H1 (cell line): ENCODE data around the gene TOR1AIP1. TPM values are rescaled to one million over a fixed set of nuclear protein-coding genes. Genes with fewer than 3 reads are reported as not detected.
A peak's percentile ranks its signal among the peaks of the same experiment; 100 is the strongest.

Experiments used
- CTCF ChIA-PET: fragments of 300-600 bp; sonication (Branson Sonifier 250); formaldehyde crosslinking; loops from one replicate; lab custom pipeline; 2021; ENCODE audit not compliant: partially characterized antibody; lab: Charles Lee
- POLR2A ChIA-PET: fragments of 300-600 bp; sonication (Branson Sonifier 250); formaldehyde crosslinking; loops from one replicate; lab custom pipeline; 2021; ENCODE audit warnings: inconsistent platforms; ENCODE audit not compliant: partially characterized antibody; lab: Charles Lee
- DNase-seq, 2 experiments: peaks; one replicate each; pipeline versions ENCODE4 v3.0.0 to v3.0.0-alpha.2; 2010 to 2022; ENCODE audit warnings: low spot score in 2 of 2, low read depth in 1 of 2, mixed read lengths in 1 of 2
- FAIRE-seq: peaks from 2 replicates; lab custom pipeline; 2011; peaks lifted over from hg19 to GRCh38; lab: Jason Lieb, UNC
- H2AFZ ChIP-seq: 2 replicates; pipeline ENCODE4 v1.8.1; 2012; ENCODE audit warnings: low read length, inconsistent platforms
- H2AK5ac ChIP-seq: 2 replicates; pipeline ENCODE4 v1.6.1; 2013; ENCODE audit warnings: low read depth, low read length
- H2BK120ac ChIP-seq: replicated peaks from 2 replicates; pipeline ENCODE3; 2013; ENCODE audit warnings: low read depth, low read length, inconsistent platforms
- H2BK12ac ChIP-seq: 2 replicates; pipeline ENCODE4 v1.6.1; 2013; ENCODE audit warnings: low read depth, low read length
- H2BK15ac ChIP-seq: 2 replicates; pipeline ENCODE4 v1.6.1; 2013; ENCODE audit warnings: low read length
- H2BK20ac ChIP-seq: 2 replicates; pipeline ENCODE4 v1.6.1; 2013; ENCODE audit warnings: low read length
- H2BK5ac ChIP-seq: 2 replicates; pipeline ENCODE4 v1.6.1; 2013; ENCODE audit warnings: low read depth, low read length
- H3K14ac ChIP-seq: 2 replicates; pipeline ENCODE4 v1.6.1; 2013; ENCODE audit warnings: inconsistent platforms; ENCODE audit not compliant: insufficient read length
- H3K18ac ChIP-seq: 2 replicates; pipeline ENCODE4 v1.6.1; 2013; ENCODE audit warnings: low read length; ENCODE audit errors: extremely low read depth
- H3K23ac ChIP-seq: 2 replicates; pipeline ENCODE4 v1.6.1; 2013; ENCODE audit warnings: inconsistent platforms; ENCODE audit not compliant: insufficient read length
- H3K23me2 ChIP-seq: 2 replicates; pipeline ENCODE4 v1.6.1; 2013; ENCODE audit warnings: low read depth, low read length
- H3K27ac ChIP-seq: 2 replicates; pipeline ENCODE4 v1.6.1; 2011; ENCODE audit warnings: low read depth, low read length, inconsistent platforms
- H3K27me3 ChIP-seq, 4 experiments: replicated peaks in 1 of 4; 1 replicate in 1 of 4; 2 replicates in 3 of 4; pipeline versions ENCODE4 v1.6.1 to v1.8.1; 2011 to 2013; ENCODE audit warnings: low read length in 3 of 4, mild to moderate bottlenecking in 3 of 4, inconsistent platforms in 2 of 4, mixed read lengths in 2 of 4, moderate library complexity in 1 of 4; ENCODE audit not compliant: control insufficient read depth in 3 of 4, insufficient read depth in 3 of 4; ENCODE audit errors: extremely low read depth in 1 of 4
- H3K36me3 ChIP-seq, 4 experiments: 2 replicates each; pipeline versions ENCODE4 v1.6.1 to v1.8.1; 2011 to 2013; ENCODE audit warnings: mild to moderate bottlenecking in 4 of 4, low read length in 3 of 4, moderate library complexity in 2 of 4, control low read depth in 1 of 4, inconsistent platforms in 1 of 4; ENCODE audit not compliant: insufficient read depth in 4 of 4, control insufficient read depth in 2 of 4
- H3K4ac ChIP-seq: replicated peaks from 2 replicates; pipeline ENCODE3; 2013; ENCODE audit warnings: low read length, low read depth, mixed read lengths, inconsistent platforms; ENCODE audit not compliant: insufficient read length
- H3K4me1 ChIP-seq, 4 experiments: replicated peaks in 1 of 4; 1 replicate in 1 of 4; 2 replicates in 3 of 4; pipeline versions ENCODE4 v1.6.1 to v1.8.1; 2011 to 2013; ENCODE audit warnings: low read length in 3 of 4, inconsistent platforms in 2 of 4, mixed read lengths in 1 of 4; ENCODE audit not compliant: insufficient read depth in 4 of 4, control insufficient read depth in 3 of 4
- H3K4me2 ChIP-seq, 2 experiments: 2 replicates each; pipeline versions ENCODE4 v1.6.1 to v1.8.1; 2011 to 2013; ENCODE audit warnings: low read depth in 2 of 2, low read length in 2 of 2, control low read depth in 1 of 2, inconsistent platforms in 1 of 2, mild to moderate bottlenecking in 1 of 2; ENCODE audit not compliant: insufficient read depth in 1 of 2
- H3K4me3 ChIP-seq, 4 experiments: fragments of 200-600, 300-600 bp in 1 of 4; sonication (generic), shearing (Covaris generic), sonication (Bioruptor Twin) in 1 of 4; 2 replicates each; pipeline versions ENCODE4 v1.5.1 to v1.8.1; 2011 to 2016; ENCODE audit warnings: low read length in 4 of 4, low read depth in 3 of 4, control low read depth in 2 of 4, inconsistent platforms in 2 of 4, mild to moderate bottlenecking in 2 of 4, mixed read lengths in 1 of 4, moderate library complexity in 1 of 4; ENCODE audit not compliant: insufficient read depth in 2 of 4; ENCODE audit errors: extremely low read depth in 1 of 4
- H3K56ac ChIP-seq: replicated peaks from 2 replicates; pipeline ENCODE3; 2013; ENCODE audit warnings: low read depth, mild to moderate bottlenecking, mixed read lengths, low read length, inconsistent platforms; ENCODE audit not compliant: insufficient read length
- H3K79me1 ChIP-seq: 2 replicates; pipeline ENCODE4 v1.6.1; 2013; ENCODE audit warnings: low read depth, low read length, control low read depth
- H3K79me2 ChIP-seq, 2 experiments: 2 replicates each; pipeline versions ENCODE4 v1.6.1 to v1.8.1; 2012 to 2013; ENCODE audit warnings: low read length in 2 of 2, mild to moderate bottlenecking in 2 of 2, inconsistent platforms in 1 of 2; ENCODE audit not compliant: insufficient read depth in 2 of 2, control insufficient read depth in 1 of 2
- H3K9ac ChIP-seq, 4 experiments: replicated peaks in 1 of 4; 1 replicate in 1 of 4; 2 replicates in 3 of 4; pipeline versions ENCODE4 v1.6.1 to v1.8.1; 2011 to 2013; ENCODE audit warnings: low read depth in 3 of 4, low read length in 3 of 4, control low read depth in 2 of 4, mild to moderate bottlenecking in 2 of 4, moderate library complexity in 2 of 4, inconsistent platforms in 1 of 4; ENCODE audit errors: extremely low read depth in 1 of 4
- H3K9me3 ChIP-seq, 2 experiments: 2 replicates each; pipeline versions ENCODE4 v1.6.1 to v1.8.1; 2012 to 2013; ENCODE audit warnings: mild to moderate bottlenecking in 2 of 2, moderate library complexity in 2 of 2, control low read depth in 1 of 2, inconsistent platforms in 1 of 2, low read depth in 1 of 2, low read length in 1 of 2, mixed read lengths in 1 of 2; ENCODE audit not compliant: insufficient read depth in 2 of 2
- H4K20me1 ChIP-seq, 2 experiments: replicated peaks in 1 of 2; 2 replicates each; pipeline versions ENCODE3 to v1.8.1; 2011 to 2013; ENCODE audit warnings: inconsistent platforms in 2 of 2, low read length in 2 of 2, mild to moderate bottlenecking in 1 of 2; ENCODE audit not compliant: insufficient read depth in 2 of 2, control insufficient read depth in 1 of 2
- H4K5ac ChIP-seq: 2 replicates; pipeline ENCODE4 v1.6.1; 2013; ENCODE audit warnings: low read length, low read depth, mixed read lengths, inconsistent platforms; ENCODE audit not compliant: insufficient read length
- H4K8ac ChIP-seq: 2 replicates; pipeline ENCODE4 v1.8.0; 2013; ENCODE audit warnings: mild to moderate bottlenecking, moderate library complexity, low read length, inconsistent platforms; ENCODE audit not compliant: insufficient read depth; ENCODE audit errors: extremely low read depth
- H4K91ac ChIP-seq: replicated peaks from 2 replicates; pipeline ENCODE3; 2013; ENCODE audit warnings: low read length, mixed read lengths, inconsistent platforms; ENCODE audit not compliant: insufficient read length
- CBX8 ChIP-seq: fragments of 300-800, 300-1000 bp; sonication (generic); IDR thresholded peaks from 2 replicates; pipeline ENCODE4 v1.7.1; 2016; ENCODE audit warnings: low read depth, low read length, borderline replicate concordance
- CEBPB ChIP-seq: IDR thresholded peaks from 2 replicates; pipeline ENCODE4 v1.6.1; 2012; ENCODE audit warnings: low read depth, low read length
- EZH2 ChIP-seq: fragments of 200-600 bp; sonication (generic); IDR thresholded peaks from 2 replicates; pipeline ENCODE4 v1.7.1; 2012; ENCODE audit warnings: low read depth, mild to moderate bottlenecking, moderate library complexity, low read length, inconsistent platforms; ENCODE audit not compliant: severe bottlenecking
- GABPA ChIP-seq: IDR thresholded peaks from 2 replicates; pipeline ENCODE4 v1.6.1; 2011; ENCODE audit warnings: mild to moderate bottlenecking, low read length, moderate library complexity, borderline replicate concordance; ENCODE audit not compliant: insufficient read depth
- GTF2F1 ChIP-seq: IDR thresholded peaks from 2 replicates; pipeline ENCODE4 v1.6.1; 2012; ENCODE audit warnings: low read depth, low read length, improper control_type of control experiment, borderline replicate concordance
- HDAC6 ChIP-seq: IDR thresholded peaks from one replicate; pipeline ENCODE4 v1.7.1; 2012; ENCODE audit warnings: low read depth, mild to moderate bottlenecking, inconsistent platforms, low read length, moderate library complexity
- JUN ChIP-seq: IDR thresholded peaks from 2 replicates; pipeline ENCODE4 v1.6.1; 2011; ENCODE audit warnings: low read depth, mild to moderate bottlenecking, improper control_type of control experiment, low read length
- KDM4A ChIP-seq: IDR thresholded peaks from one replicate; pipeline ENCODE4 v1.7.1; 2012; ENCODE audit warnings: low read depth, mild to moderate bottlenecking, moderate library complexity, low read length, inconsistent platforms; ENCODE audit not compliant: severe bottlenecking
- NRF1 ChIP-seq: IDR thresholded peaks from 2 replicates; pipeline ENCODE4 v1.6.1; 2011; ENCODE audit warnings: mild to moderate bottlenecking, low read depth, low read length, improper control_type of control experiment
- RFX5 ChIP-seq: IDR thresholded peaks from 2 replicates; pipeline ENCODE4 v1.6.1; 2011; ENCODE audit warnings: low read depth, low read length, improper control_type of control experiment, borderline replicate concordance
- SIX5 ChIP-seq: IDR thresholded peaks from 2 replicates; pipeline ENCODE4 v1.6.1; 2011; ENCODE audit warnings: mild to moderate bottlenecking, low read depth, low read length
- SP1 ChIP-seq: IDR thresholded peaks from 2 replicates; pipeline ENCODE4 v1.6.1; 2011; ENCODE audit warnings: low read depth, low read length
- TEAD4 ChIP-seq: IDR thresholded peaks from 2 replicates; pipeline ENCODE4 v1.6.1; 2012; ENCODE audit warnings: low read depth, low read length, inconsistent platforms, mixed read lengths
- YY1 ChIP-seq: IDR thresholded peaks from 2 replicates; pipeline ENCODE4 v1.6.1; 2011; ENCODE audit warnings: low read depth, mild to moderate bottlenecking, low read length
- WGBS, 2 experiments: shearing (Covaris generic) in 1 of 2; methylation state at CpG; one replicate each; pipeline versions ENCODE4 v1.1.6 to v1.1.7; 2013 to 2015; ENCODE audit warnings: low lambda C conversion rate in 2 of 2, mixed read lengths in 2 of 2, inconsistent platforms in 1 of 2, low coverage in 1 of 2, missing lambda C conversion rate in 1 of 2; ENCODE audit not compliant: insufficient replicate concordance in 2 of 2, insufficient coverage in 1 of 2, insufficient read length in 1 of 2; ENCODE audit errors: extremely low coverage in 1 of 2, missing lambda C conversion rate in 1 of 2; 5-methylcytosine and 5-hydroxymethylcytosine counted together
- polyA plus RNA-seq, 7 experiments: library from polyadenylated mRNA; depleted of rRNA in 3 of 7; stranded (reverse) in 5 of 7; unstranded in 2 of 7; fragments of >200 nt in 5 of 7; fragments of 200-250 nt in 2 of 7; gene quantifications; 1 replicate in 5 of 7; 2 replicates in 1 of 7; 4 replicates in 1 of 7; pipeline versions ENCODE4 v1.2.1 to v1.2.3, GENCODE V29; 2011 to 2013; ENCODE audit warnings: missing spikeins in 2 of 7, mixed read lengths in 2 of 7
- total RNA-seq: library from RNA; stranded (reverse); fragmentation: NEBNext Ultra II Directional; extraction: Animal tissue kit (Norgen Biotek cat#: 25700); gene quantifications from 2 replicates; pipeline ENCODE4 v1.2.1, GENCODE V29; 2021

TOR1AIP1 gene
- total and polyA plus RNA-seq, 2 of the 8 experiments (the other 6 are each of a cell fraction or from before 2014, with no cell fraction given), result 5.7 to 22.8 TPM

GRCh38 chr1:179921472-179921871 lies 39.4 kb downstream of the TOR1AIP1 start:
- TF ChIP-seq EZH2 (no peak), TEAD4 (peak; percentile 56; the same call in 1 of the 2 replicates), CBX8 (no peak), SIX5 (no peak), GABPA (no peak), RFX5 (no peak), GTF2F1 (no peak), KDM4A (no peak), NRF1 (no peak), JUN (no peak), HDAC6 (no peak), CEBPB (no peak), SP1 (no peak), YY1 (peak; percentile 61; the same call in 1 of the 2 replicates)
- Histone ChIP-seq H3K79me1 (no peaks in the 10 kb centered on the region), H3K4me1 (peaks cover 0 to 12% (median 3%) of the 10 kb centered on the region in 4 experiments; a peak in 2 of 7 replicates), H3K56ac (no peak overlapping the region), H4K5ac (no peak overlapping the region), H3K23ac (no peak overlapping the region), H4K91ac (no peak overlapping the region), H4K20me1 (no peaks in the 10 kb centered on the region), H2BK12ac (no peak overlapping the region), H2BK5ac (no peak overlapping the region), H2BK15ac (no peak overlapping the region), H3K4me3 (no peak overlapping the region), H3K23me2 (no peaks in the 10 kb centered on the region), H2AK5ac (no peak overlapping the region), H2BK120ac (no peak overlapping the region), H2BK20ac (no peak overlapping the region), H3K14ac (no peak overlapping the region), H3K9me3 (no peaks in the 10 kb centered on the region), H3K4me2 (no peak overlapping the region; a peak in 1 of 4 replicates), H3K79me2 (no peaks in the 10 kb centered on the region), H4K8ac (no peak overlapping the region), H3K4ac (no peak overlapping the region), H2AFZ (no peak overlapping the region), H3K18ac (no peak overlapping the region), H3K9ac (no peak overlapping the region), H3K36me3 (peaks cover 2 to 12% (median 9%) of the 10 kb centered on the region in 4 experiments; a peak in 4 of 8 replicates), H3K27me3 (no peaks in the 10 kb centered on the region), H3K27ac (no peak overlapping the region)
- no peak for FAIRE-seq
- CTCF ChIA-PET, result interaction anchor here (0.6 to 1.3 kb wide), 4 partner anchors 9 to 853 kb away, joined by 3 read pairs; no protein-coding TSS in a partner anchor
- DNase-seq, result no peak
- 79% methylated on average over 1 of the region's 1 CpG; no CpG with 5 or more reads in 1 of the 2 experiments for WGBS, 2 experiments
- POLR2A ChIA-PET, result no interaction called here
